ENCODE data around the gene USP20.

- TF ChIP-seq POLR2A (IDR thresholded peaks at IDR 0.05) (no peak), CTCF (IDR thresholded peaks at IDR 0.05) (no peak), EP300 (IDR thresholded peaks at IDR 0.05) (no peak)
Observed at GRCh38 chr9:129868872-129869486, 33.7 kb downstream of the USP20 start.

Data from upper lobe of left lung (tissue), 4 donors.